Mesenchymal stem cell (in vitro differentiated cells and primary cell): ENCODE results near the gene SPEN.

Source experiments
- DNase-seq: peaks from one replicate; pipeline ENCODE4 v3.0.0-alpha.2; 2013
- H2AFZ ChIP-seq: one replicate; pipeline ENCODE4 v1.6.1; 2013; ENCODE audit warnings: low read depth, mild to moderate bottlenecking, control low read depth, inconsistent platforms, low read length, moderate library complexity
- H2AK5ac ChIP-seq: 2 replicates; pipeline ENCODE4 v1.6.1; 2013; ENCODE audit warnings: low read length, moderate library complexity, mild to moderate bottlenecking, inconsistent platforms; ENCODE audit not compliant: severe bottlenecking
- H2BK120ac ChIP-seq: one replicate; pipeline ENCODE4 v1.6.1; 2013; ENCODE audit warnings: low read depth, mild to moderate bottlenecking, inconsistent platforms, low read length, moderate library complexity
- H2BK12ac ChIP-seq, 2 experiments: one replicate each; pipeline ENCODE4 v1.6.1; 2013; ENCODE audit warnings: inconsistent platforms in 2 of 2, low read length in 2 of 2, mild to moderate bottlenecking in 2 of 2, moderate library complexity in 2 of 2, control low read depth in 1 of 2
- H2BK15ac ChIP-seq: one replicate; pipeline ENCODE4 v1.6.1; 2013; ENCODE audit warnings: mild to moderate bottlenecking, low read depth, inconsistent platforms; ENCODE audit not compliant: poor library complexity, severe bottlenecking
- H2BK5ac ChIP-seq: 2 replicates; pipeline ENCODE4 v1.6.1; 2013; ENCODE audit warnings: low read depth, mild to moderate bottlenecking, low read length, control low read depth, inconsistent platforms; ENCODE audit not compliant: poor library complexity, severe bottlenecking
- H3K14ac ChIP-seq, 2 experiments: one replicate each; pipeline ENCODE4 v1.6.1; 2013; ENCODE audit warnings: inconsistent platforms in 2 of 2, low read length in 2 of 2, control low read depth in 1 of 2, mild to moderate bottlenecking in 1 of 2, moderate library complexity in 1 of 2
- H3K18ac ChIP-seq, 2 experiments: one replicate each; pipeline ENCODE4 v1.6.1; 2013; ENCODE audit warnings: inconsistent platforms in 2 of 2, low read length in 2 of 2, control low read depth in 1 of 2, low read depth in 1 of 2, mild to moderate bottlenecking in 1 of 2
- H3K23ac ChIP-seq, 2 experiments: one replicate each; pipeline ENCODE4 v1.6.1; 2013; ENCODE audit warnings: inconsistent platforms in 2 of 2, low read length in 2 of 2, mild to moderate bottlenecking in 2 of 2, moderate library complexity in 2 of 2, control low read depth in 1 of 2
- H3K27ac ChIP-seq: 2 replicates; pipeline ENCODE4 v1.5.1; 2013; ENCODE audit warnings: mild to moderate bottlenecking, moderate library complexity, low read length, control low read depth, inconsistent platforms; ENCODE audit not compliant: poor library complexity, severe bottlenecking
- H3K27me3 ChIP-seq, 2 experiments: 2 replicates each; pipeline versions ENCODE4 v1.6.1 to v1.7.0; 2013; ENCODE audit warnings: low read length in 2 of 2, mild to moderate bottlenecking in 2 of 2, moderate library complexity in 2 of 2, control low read depth in 1 of 2, inconsistent platforms in 1 of 2; ENCODE audit not compliant: control insufficient read depth in 1 of 2, insufficient read depth in 1 of 2
- H3K36me3 ChIP-seq, 2 experiments: 2 replicates each; pipeline versions ENCODE4 v1.6.1 to v1.7.0; 2013; ENCODE audit warnings: low read length in 2 of 2, control low read depth in 1 of 2, inconsistent platforms in 1 of 2, low read depth in 1 of 2, mild to moderate bottlenecking in 1 of 2; ENCODE audit not compliant: insufficient read depth in 2 of 2, control insufficient read depth in 1 of 2
- H3K4ac ChIP-seq, 2 experiments: one replicate each; pipeline ENCODE4 v1.6.1; 2013; ENCODE audit warnings: inconsistent platforms in 2 of 2, low read length in 2 of 2, mild to moderate bottlenecking in 2 of 2, moderate library complexity in 2 of 2, control low read depth in 1 of 2, low read depth in 1 of 2
- H3K4me1 ChIP-seq: 2 replicates; pipeline ENCODE4 v1.6.1; 2013; ENCODE audit warnings: low read depth, low read length, control low read depth; ENCODE audit not compliant: control insufficient read depth, insufficient read depth
- H3K4me2 ChIP-seq: 2 replicates; pipeline ENCODE4 v1.6.1; 2013; ENCODE audit warnings: low read length, mild to moderate bottlenecking, inconsistent platforms; ENCODE audit not compliant: poor library complexity, severe bottlenecking
- H3K4me3 ChIP-seq, 2 experiments: 2 replicates each; pipeline versions ENCODE4 v1.5.1 to v1.7.0; 2013; ENCODE audit warnings: low read length in 2 of 2, mild to moderate bottlenecking in 2 of 2, control low read depth in 1 of 2, low read depth in 1 of 2; ENCODE audit not compliant: insufficient read depth in 1 of 2
- H3K79me1 ChIP-seq: replicated peaks from 2 replicates; pipeline ENCODE4 v1.6.1; 2013; ENCODE audit warnings: mild to moderate bottlenecking, control low read depth, low read length, inconsistent platforms; ENCODE audit not compliant: poor library complexity, severe bottlenecking
- H3K9ac ChIP-seq: 2 replicates; pipeline ENCODE4 v1.7.0; 2013; ENCODE audit warnings: mild to moderate bottlenecking, low read length, moderate library complexity
- H3K9me3 ChIP-seq: 2 replicates; pipeline ENCODE4 v1.7.0; 2013; ENCODE audit warnings: mild to moderate bottlenecking, low read length; ENCODE audit not compliant: control insufficient read depth
- H4K8ac ChIP-seq: one replicate; pipeline ENCODE4 v1.6.1; 2013; ENCODE audit warnings: inconsistent platforms, mild to moderate bottlenecking, low read length, moderate library complexity
- H4K91ac ChIP-seq: one replicate; pipeline ENCODE4 v1.6.1; 2013; ENCODE audit warnings: mild to moderate bottlenecking, low read length, inconsistent platforms
- WGBS: methylation state at CpG from one replicate; pipeline ENCODE4 v1.1.7; 2013; ENCODE audit warnings: mixed read lengths; 5-methylcytosine and 5-hydroxymethylcytosine counted together

SPEN gene

GRCh38 chr1:15858069-15858670 lies 10.7 kb downstream of the SPEN start:
- Histone ChIP-seq H3K9me3 (no peaks in the 10 kb centered on the region), H2BK12ac (no peak overlapping the region), H3K18ac (no peak overlapping the region), H3K27ac (no peak overlapping the region), H3K27me3 (no peaks in the 10 kb centered on the region), H3K4me2 (no peak overlapping the region), H3K36me3 (no peaks in the 10 kb centered on the region), H2AK5ac (no peak overlapping the region), H2AFZ (no peak overlapping the region), H3K23ac (no peak overlapping the region), H3K9ac (no peak overlapping the region), H3K79me1 (peaks cover 4% of the 10 kb centered on the region), H3K4me3 (no peak overlapping the region), H3K14ac (no peak overlapping the region), H2BK5ac (peak overlapping the region; percentile 25), H4K8ac (no peak overlapping the region), H3K4ac (no peak overlapping the region), H2BK120ac (no peak overlapping the region), H3K4me1 (peaks cover 4% of the 10 kb centered on the region), H4K91ac (no peak overlapping the region), H2BK15ac (no peak overlapping the region)
- DNase-seq, result no peak
- 94% methylated on average over 6 of the region's 6 CpGs for WGBS

GRCh38 chr1:15858672-15859372 lies 11.3 kb downstream of the SPEN start:
- H2BK5ac ChIP-seq, result peak overlapping the region; percentile 25
- WGBS, result 93% methylated on average over 4 of the region's 8 CpGs
- no peak overlapping the region for H4K91ac ChIP-seq
- H3K4me3 ChIP-seq, result no peak overlapping the region
- H2AFZ ChIP-seq, result no peak overlapping the region
- H3K9me3 ChIP-seq, result no peaks in the 10 kb centered on the region
- no peak overlapping the region for H3K14ac ChIP-seq
- H3K4me1 ChIP-seq, result peaks cover 4% of the 10 kb centered on the region
- H3K9ac ChIP-seq, result no peak overlapping the region
- no peak overlapping the region for H4K8ac ChIP-seq
- no peak overlapping the region for H3K18ac ChIP-seq
- H3K27me3 ChIP-seq, result no peaks in the 10 kb centered on the region
- peak overlapping the region; percentile 52 for H2BK15ac ChIP-seq
- H3K4ac ChIP-seq, result no peak overlapping the region
- no peak overlapping the region for H2BK12ac ChIP-seq
- H3K23ac ChIP-seq, result no peak overlapping the region
- no peaks in the 10 kb centered on the region for H3K36me3 ChIP-seq
- no peak overlapping the region for H2AK5ac ChIP-seq
- H3K27ac ChIP-seq, result no peak overlapping the region
- no peak overlapping the region for H3K4me2 ChIP-seq
- H3K79me1 ChIP-seq, result peaks cover 4% of the 10 kb centered on the region
- no peak overlapping the region for H2BK120ac ChIP-seq
- no peak for DNase-seq

- no peak overlapping the region for H4K8ac ChIP-seq
- H4K91ac ChIP-seq, result no peak overlapping the region
- H3K27ac ChIP-seq, result no peak overlapping the region
- no peaks in the 10 kb centered on the region for H3K27me3 ChIP-seq
- peaks cover 4% of the 10 kb centered on the region for H3K4me1 ChIP-seq
- H2BK12ac ChIP-seq, result no peak overlapping the region
- peaks cover 4% of the 10 kb centered on the region for H3K79me1 ChIP-seq
- no peak for DNase-seq
- no peak overlapping the region for H3K4ac ChIP-seq
- no peak overlapping the region for H2AK5ac ChIP-seq
- no peak overlapping the region for H3K4me2 ChIP-seq
- H3K4me3 ChIP-seq, result no peak overlapping the region
- 97% methylated on average over 2 of the region's 2 CpGs for WGBS
- H3K36me3 ChIP-seq, result peaks cover 0 to 4% of the 10 kb centered on the region in 2 experiments
- no peak overlapping the region for H2BK15ac ChIP-seq
- no peak overlapping the region for H3K23ac ChIP-seq
- H3K14ac ChIP-seq, result no peak overlapping the region
- no peak overlapping the region for H2BK120ac ChIP-seq
- H3K18ac ChIP-seq, result no peak overlapping the region
- H2BK5ac ChIP-seq, result no peak overlapping the region
- H2AFZ ChIP-seq, result no peak overlapping the region
- no peaks in the 10 kb centered on the region for H3K9me3 ChIP-seq
- H3K9ac ChIP-seq, result no peak overlapping the region
Observed at GRCh38 chr1:15863156-15863901, 15.8 kb downstream of the SPEN start.

GRCh38 chr1:15866721-15867201 lies 19.3 kb downstream of the SPEN start:
- no peak overlapping the region for H4K91ac ChIP-seq
- peaks cover 2% of the 10 kb centered on the region for H3K4me1 ChIP-seq
- H2BK12ac ChIP-seq, result no peak overlapping the region
- no peaks in the 10 kb centered on the region for H3K27me3 ChIP-seq
- DNase-seq, result peak; percentile 38
- no peak overlapping the region for H3K4me2 ChIP-seq
- 100% methylated on average over 3 of the region's 3 CpGs for WGBS
- no peak overlapping the region for H3K14ac ChIP-seq
- H2BK5ac ChIP-seq, result no peak overlapping the region
- no peak overlapping the region for H4K8ac ChIP-seq
- no peak overlapping the region for H3K18ac ChIP-seq
- H3K4ac ChIP-seq, result no peak overlapping the region
- H3K23ac ChIP-seq, result no peak overlapping the region
- no peak overlapping the region for H2BK15ac ChIP-seq
- no peak overlapping the region for H2AK5ac ChIP-seq
- no peaks in the 10 kb centered on the region for H3K9me3 ChIP-seq
- peaks cover 3% of the 10 kb centered on the region for H3K79me1 ChIP-seq
- H2BK120ac ChIP-seq, result no peak overlapping the region
- no peak overlapping the region for H3K4me3 ChIP-seq
- H3K27ac ChIP-seq, result no peak overlapping the region
- no peak overlapping the region for H3K9ac ChIP-seq
- H3K36me3 ChIP-seq, result peaks cover 0 to 4% of the 10 kb centered on the region in 2 experiments
- no peak overlapping the region for H2AFZ ChIP-seq
